SK-N-SH treated with all-trans-retinoic acid at 6 μM for 48 hours (cell line): ENCODE data around the gene CENPO.

Experiments used
- ATAC-seq: fragments of 200-7000 bp; cut with Tn5 transposase; 3 replicates; pipeline ENCODE4 v1.9.1; 2020; ENCODE audit warnings: mild to moderate bottlenecking, moderate library complexity
- ARNTL ChIP-seq: fragments of 450-650 bp; formaldehyde crosslinking; IDR thresholded peaks from 2 replicates; pipeline ENCODE4 v1.5.0; 2020; ENCODE audit warnings: low read depth, mild to moderate bottlenecking, moderate library complexity, borderline replicate concordance
- BACH2 ChIP-seq: fragments of 250-450 bp; sonication (Bioruptor Pico); IDR thresholded peaks from 2 replicates; pipeline ENCODE4 v1.9.0; 2021; ENCODE audit warnings: mild to moderate bottlenecking, borderline replicate concordance
- CSDC2 ChIP-seq: fragments of 250-450 bp; sonication (Bioruptor Pico); IDR thresholded peaks from 2 replicates; pipeline ENCODE4 v1.5.0; 2020; ENCODE audit warnings: mild to moderate bottlenecking, moderate library complexity
- CSRNP3 ChIP-seq: fragments of 250-450 bp; sonication (Bioruptor Pico); IDR thresholded peaks from 2 replicates; pipeline ENCODE4 v1.5.1; 2021; ENCODE audit warnings: mild to moderate bottlenecking, moderate library complexity
- ESRRG ChIP-seq: fragments of 250-450 bp; sonication (Bioruptor Pico); IDR thresholded peaks from 2 replicates; pipeline ENCODE4 v1.6.1; 2021; ENCODE audit warnings: mild to moderate bottlenecking
- GLIS3 ChIP-seq: fragments of 250-450 bp; sonication (Bioruptor Pico); IDR thresholded peaks from 2 replicates; pipeline ENCODE4 v1.5.0; 2020; ENCODE audit warnings: mild to moderate bottlenecking, moderate library complexity
- OSR1 ChIP-seq: fragments of 250-450 bp; sonication (Bioruptor Pico); IDR thresholded peaks from 2 replicates; pipeline ENCODE4 v1.8.0; 2022; ENCODE audit warnings: moderate library complexity, mild to moderate bottlenecking, inconsistent platforms
- PATZ1 ChIP-seq: fragments of 250-450 bp; sonication (Bioruptor Pico); IDR thresholded peaks from 2 replicates; pipeline ENCODE4 v1.8.0; 2020; ENCODE audit warnings: mild to moderate bottlenecking, moderate library complexity, borderline replicate concordance
- PPARA ChIP-seq: fragments of 250-450 bp; sonication (Bioruptor Pico); IDR thresholded peaks from 2 replicates; pipeline ENCODE4 v1.5.0; 2020; ENCODE audit warnings: mild to moderate bottlenecking, borderline replicate concordance
- RARB ChIP-seq: fragments of 250-450 bp; sonication (Bioruptor Pico); IDR thresholded peaks from 2 replicates; pipeline ENCODE4 v1.8.0; 2021; ENCODE audit warnings: mild to moderate bottlenecking, moderate library complexity
- TCF4 ChIP-seq: fragments of 250-450 bp; sonication (Bioruptor Pico); IDR thresholded peaks from 2 replicates; pipeline ENCODE4 v1.8.0; 2021; ENCODE audit warnings: mild to moderate bottlenecking, moderate library complexity, borderline replicate concordance
- TOX ChIP-seq: fragments of 250-450 bp; sonication (Bioruptor Pico); IDR thresholded peaks from 2 replicates; pipeline ENCODE4 v1.8.0; 2021; ENCODE audit warnings: mild to moderate bottlenecking, moderate library complexity, borderline replicate concordance
- TSHZ2 ChIP-seq: fragments of 250-450 bp; sonication (Bioruptor Pico); IDR thresholded peaks from 2 replicates; pipeline ENCODE4 v1.5.0; 2020; ENCODE audit warnings: mild to moderate bottlenecking, moderate library complexity
- ZC3H10 ChIP-seq: fragments of 250-450 bp; sonication (Bioruptor Pico); IDR thresholded peaks from 2 replicates; pipeline ENCODE4 v1.5.1; 2021; ENCODE audit warnings: mild to moderate bottlenecking, moderate library complexity
- ZFP3 ChIP-seq: fragments of 250-450 bp; sonication (Bioruptor Pico); IDR thresholded peaks from 2 replicates; pipeline ENCODE4 v1.5.0; 2020; ENCODE audit warnings: mild to moderate bottlenecking, moderate library complexity
- ZFP30 ChIP-seq: fragments of 450-650 bp; formaldehyde crosslinking; IDR thresholded peaks from 2 replicates; pipeline ENCODE4 v1.5.0; 2022; ENCODE audit warnings: mild to moderate bottlenecking, moderate library complexity
- ZNF565 ChIP-seq: fragments of 450-650 bp; formaldehyde crosslinking; conservative IDR thresholded peaks from 2 replicates; pipeline ENCODE4 v1.5.0; 2020; ENCODE audit warnings: low read depth, mild to moderate bottlenecking, moderate library complexity
- ZNF70 ChIP-seq: fragments of 450-650 bp; formaldehyde crosslinking; IDR thresholded peaks from 2 replicates; pipeline ENCODE4 v1.5.0; 2020; ENCODE audit warnings: mild to moderate bottlenecking, moderate library complexity
- ZNF8 ChIP-seq: fragments of 450-650 bp; formaldehyde crosslinking; IDR thresholded peaks from 2 replicates; pipeline ENCODE4 v1.5.0; 2020; ENCODE audit warnings: mild to moderate bottlenecking, moderate library complexity

CENPO gene

GRCh38 chr2:24853046-24853445, 59.8 kb downstream of the CENPO start (continued):
- TF ChIP-seq PATZ1 (CRISPR knock-in tag) (no peak), ZFP3 (no peak), ZFP30 (CRISPR knock-in tag) (no peak), ZNF565 (no peak)

DNA sequence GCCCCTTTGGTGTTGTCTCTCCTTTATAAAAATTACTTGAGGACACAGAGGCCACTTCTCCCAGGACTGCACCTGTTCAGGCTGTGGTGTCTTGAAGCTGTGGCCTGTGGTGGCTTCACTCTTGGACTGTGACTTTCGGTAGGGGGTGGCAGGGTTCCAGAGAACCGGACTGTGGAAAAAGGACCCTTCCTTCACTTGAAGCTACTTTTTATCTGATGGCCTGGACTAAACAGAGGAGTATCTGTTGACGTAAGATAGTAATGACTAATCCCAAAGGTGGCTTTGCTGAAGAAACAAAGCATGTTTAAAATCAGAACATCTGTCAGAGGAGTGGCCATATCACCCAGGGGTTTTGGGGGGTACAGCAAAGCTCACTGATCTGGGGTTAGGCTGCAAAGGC, 60.8 kb downstream of the CENPO start:
- no peak for ATAC-seq
- TF ChIP-seq GLIS3 (CRISPR knock-in tag) (no peak), TCF4 (CRISPR knock-in tag) (no peak), ARNTL (CRISPR knock-in tag) (no peak), TSHZ2 (no peak), ZFP30 (CRISPR knock-in tag) (no peak), ZC3H10 (no peak), ESRRG (CRISPR knock-in tag) (no peak), ZFP3 (no peak), ZNF565 (no peak), ZNF70 (CRISPR knock-in tag) (no peak), CSDC2 (CRISPR knock-in tag) (no peak), BACH2 (CRISPR knock-in tag) (no peak), ZNF8 (CRISPR knock-in tag) (no peak), OSR1 (CRISPR knock-in tag) (no peak), TOX (CRISPR knock-in tag) (no peak), PATZ1 (CRISPR knock-in tag) (no peak), RARB (CRISPR knock-in tag) (no peak), CSRNP3 (CRISPR knock-in tag) (no peak)

- no peak for ATAC-seq
- TF ChIP-seq ZNF70 (CRISPR knock-in tag) (no peak), TSHZ2 (no peak), ESRRG (CRISPR knock-in tag) (no peak), CSRNP3 (CRISPR knock-in tag) (no peak), PATZ1 (CRISPR knock-in tag) (no peak), ARNTL (CRISPR knock-in tag) (no peak), GLIS3 (CRISPR knock-in tag) (no peak), ZFP30 (CRISPR knock-in tag) (no peak), PPARA (CRISPR knock-in tag) (no peak)
Observed at GRCh38 chr2:24855022-24855622, 61.9 kb downstream of the CENPO start.
